Activated naive CD8-positive, alpha-beta T cell treated with anti-CD3 and anti-CD28 coated beads, Interleukin-2, amount 50 U/mL, for 16 hours (primary cell): ENCODE measurements around the gene XRCC1.
"Not testable (repeated sequence)": the region's sequence is repeated elsewhere in the genome, so short reads cannot be mapped to it uniquely, and the experiment has no call there.

ENCODE experiments used
- DNase-seq: peaks from one replicate; pipeline ENCODE4 v3.0.0-alpha.2; 2020; ENCODE audit warnings: low read depth, low spot score

XRCC1 gene

GRCh38 chr19:43575955-43576878 lies 890 bp upstream of the XRCC1 start:
- no peak for DNase-seq

- no peak for DNase-seq
These were observed 737 bp downstream of the XRCC1 start for GRCh38 chr19:43574424-43575155.

- DNase-seq, result no peak
These were observed 3.1 kb downstream of the XRCC1 start for GRCh38 chr19:43572171-43572588.

- DNase-seq, result no peak
These were observed 5.0 kb downstream of the XRCC1 start for GRCh38 chr19:43570174-43570791.

- DNase-seq, result no peak
These were observed 5.7 kb downstream of the XRCC1 start for GRCh38 chr19:43569657-43570056.

GRCh38 chr19:43564800-43565199 lies 10.5 kb downstream of the XRCC1 start:
- no peak for DNase-seq

GRCh38 chr19:43563816-43564457 lies 11.4 kb downstream of the XRCC1 start:
- DNase-seq, result no peak

- peak; percentile 29 for DNase-seq
These were observed 12.6 kb downstream of the XRCC1 start for GRCh38 chr19:43562698-43563241.

- no peak for DNase-seq
These were observed 13.1 kb downstream of the XRCC1 start for GRCh38 chr19:43562226-43562697.

- no peak for DNase-seq
These were observed 14.0 kb downstream of the XRCC1 start for GRCh38 chr19:43561139-43561970.

- no peak for DNase-seq
These were observed 14.6 kb downstream of the XRCC1 start for GRCh38 chr19:43560687-43561086.

- DNase-seq, result peak; percentile 74
These were observed 20.0 kb downstream of the XRCC1 start for GRCh38 chr19:43555185-43555770.

- no peak for DNase-seq
These were observed 20.9 kb downstream of the XRCC1 start for GRCh38 chr19:43554317-43554895.

GRCh38 chr19:43553656-43554055 lies 21.7 kb downstream of the XRCC1 start:
- DNase-seq, result no peak

GRCh38 chr19:43552616-43553015 lies 22.7 kb downstream of the XRCC1 start:
- DNase-seq, result no peak

GRCh38 chr19:43552198-43552450 lies 23.2 kb downstream of the XRCC1 start:
- no peak for DNase-seq

GRCh38 chr19:43551399-43552197 lies 23.7 kb downstream of the XRCC1 start:
- DNase-seq, result no peak

- no peak for DNase-seq
These were observed 26.6 kb downstream of the XRCC1 start for GRCh38 chr19:43548706-43549105.

- not testable (repeated sequence) for DNase-seq
These were observed 27.4 kb downstream of the XRCC1 start for GRCh38 chr19:43547926-43548325.
